ENCODE measurements around the gene MOB2.
"Not testable (repeated sequence)": the region's sequence is repeated elsewhere in the genome, so short reads cannot be mapped to it uniquely, and the experiment has no call there.

The MOB2 gene

DNA sequence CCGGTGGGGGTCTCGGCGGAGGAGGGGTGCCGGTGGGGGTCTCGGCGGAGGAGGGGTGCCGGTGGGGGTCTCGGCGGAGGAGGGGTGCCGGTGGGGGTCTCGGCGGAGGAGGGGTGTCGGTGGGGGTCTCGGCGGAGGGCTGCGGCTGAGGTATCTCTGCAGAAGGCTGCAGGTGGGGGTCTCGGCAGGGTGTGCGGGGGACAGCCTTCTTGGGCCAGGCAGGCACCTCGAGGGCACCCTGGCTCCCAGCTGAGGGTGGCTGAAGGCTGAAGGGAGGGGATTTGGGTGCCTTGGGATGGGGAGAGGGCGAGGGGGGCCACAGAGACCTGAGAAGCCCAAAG, 51.1 kb downstream of the MOB2 start:
- H3K79me1 ChIP-seq (ENCODE audit: low read length); H2BK12ac ChIP-seq (ENCODE audit: low read length); H3K9me3 ChIP-seq (ENCODE audit: insufficient read depth, low read depth, low read length); H4K8ac ChIP-seq (ENCODE audit: low read depth, low read length); H3K4ac ChIP-seq (ENCODE audit: low read depth, low read length); H3K36me3 ChIP-seq (ENCODE audit: control insufficient read depth in 1 of 2, insufficient read depth in 2 of 2, low read length in 2 of 2); H3K4me3 ChIP-seq (ENCODE audit: low read depth, low read length); H3K27me3 ChIP-seq (ENCODE audit: insufficient read depth, low read length); H2BK5ac ChIP-seq (ENCODE audit: low read depth, low read length, poor library complexity); H4K91ac ChIP-seq (ENCODE audit: low read depth, low read length); H3K9ac ChIP-seq (ENCODE audit: low read length); H3K23ac ChIP-seq (ENCODE audit: low read length); H3K4me2 ChIP-seq (ENCODE audit: low read length); H4K12ac ChIP-seq (ENCODE audit: low read depth, low read length); H3K18ac ChIP-seq (ENCODE audit: low read length); H3K4me1 ChIP-seq (ENCODE audit: control insufficient read depth in 1 of 2, insufficient read depth in 2 of 2, low read length in 2 of 2); H3K27ac ChIP-seq (ENCODE audit: low read depth, low read length); H2AK5ac ChIP-seq (ENCODE audit: low read length); DNase-seq; H2AFZ ChIP-seq (ENCODE audit: insufficient read depth, low read length, poor library complexity); H3K14ac ChIP-seq (ENCODE audit: low read length); H3K79me2 ChIP-seq (ENCODE audit: control insufficient read depth, insufficient read depth, low read length, poor library complexity); H2BK120ac ChIP-seq (ENCODE audit: insufficient read depth, low read length, poor library complexity): not testable (repeated sequence)
- no CpG with 5 or more reads among the region's 20 CpGs for WGBS (ENCODE audit: extremely low coverage, insufficient coverage, insufficient read length)

DNA sequence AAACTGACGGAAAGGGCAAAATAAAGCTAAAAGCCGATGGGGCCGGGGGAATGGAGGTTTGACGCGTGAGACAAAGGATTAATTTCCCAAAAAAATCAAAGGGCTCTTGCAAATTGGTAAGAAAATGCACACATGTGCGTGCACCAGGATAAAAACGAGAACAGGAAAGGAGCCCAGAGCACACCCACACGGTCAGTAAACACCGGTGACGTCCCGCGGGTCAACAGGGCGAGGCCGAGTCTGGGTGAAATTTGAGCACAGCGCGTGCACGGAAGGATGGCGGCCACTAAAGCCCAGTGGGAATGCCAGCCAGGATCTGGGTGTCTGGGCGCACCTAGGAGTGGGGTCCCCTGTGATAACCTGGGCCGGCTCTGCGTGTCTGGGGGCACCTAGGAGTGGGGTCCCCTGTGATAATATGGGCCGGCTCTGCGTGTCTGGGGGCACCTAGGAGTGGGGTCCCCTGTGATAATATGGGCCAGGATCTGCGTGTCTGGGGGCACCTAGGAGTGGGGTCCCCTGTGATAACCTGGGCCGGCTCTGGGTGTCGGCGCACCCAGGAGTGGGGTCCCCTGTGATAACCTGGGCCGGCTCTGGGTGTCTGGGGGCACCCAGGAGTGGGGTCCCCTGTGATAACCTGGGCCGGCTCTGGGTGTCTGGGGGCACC, 52.5 kb downstream of the MOB2 start:
- peaks cover 0 to 3% of the 10 kb centered on the region in 2 experiments for H3K4me1 ChIP-seq (ENCODE audit: control insufficient read depth in 1 of 2, insufficient read depth in 2 of 2, low read length in 2 of 2)
- H2AFZ ChIP-seq (ENCODE audit: insufficient read depth, low read length, poor library complexity) = no peak overlapping the region
- no peaks in the 10 kb centered on the region for H3K27me3 ChIP-seq (ENCODE audit: insufficient read depth, low read length)
- no peaks in the 10 kb centered on the region for H3K79me1 ChIP-seq (ENCODE audit: low read length)
- H2BK5ac ChIP-seq (ENCODE audit: low read depth, low read length, poor library complexity) = no peak overlapping the region
- H3K27ac ChIP-seq (ENCODE audit: low read depth, low read length) = no peak overlapping the region
- H2BK12ac ChIP-seq (ENCODE audit: low read length) = no peak overlapping the region
- WGBS (ENCODE audit: extremely low coverage, insufficient coverage, insufficient read length) = no CpG with 5 or more reads among the region's 29 CpGs
- no peak overlapping the region for H3K18ac ChIP-seq (ENCODE audit: low read length)
- no peak overlapping the region for H4K12ac ChIP-seq (ENCODE audit: low read depth, low read length)
- no peak overlapping the region for H4K91ac ChIP-seq (ENCODE audit: low read depth, low read length)
- H3K14ac ChIP-seq (ENCODE audit: low read length) = no peak overlapping the region
- no peak overlapping the region for H2BK120ac ChIP-seq (ENCODE audit: insufficient read depth, low read length, poor library complexity)
- no peak for DNase-seq
- no peak overlapping the region for H2AK5ac ChIP-seq (ENCODE audit: low read length)
- no peak overlapping the region for H3K4me2 ChIP-seq (ENCODE audit: low read length)
- no peaks in the 10 kb centered on the region for H3K36me3 ChIP-seq (ENCODE audit: control insufficient read depth in 1 of 2, insufficient read depth in 2 of 2, low read length in 2 of 2)
- no peak overlapping the region for H3K4ac ChIP-seq (ENCODE audit: low read depth, low read length)
- no peak overlapping the region for H3K23ac ChIP-seq (ENCODE audit: low read length)
- no peaks in the 10 kb centered on the region for H3K79me2 ChIP-seq (ENCODE audit: control insufficient read depth, insufficient read depth, low read length, poor library complexity)
- no peak overlapping the region for H3K4me3 ChIP-seq (ENCODE audit: low read depth, low read length)
- no peak overlapping the region for H4K8ac ChIP-seq (ENCODE audit: low read depth, low read length)
- H3K9ac ChIP-seq (ENCODE audit: low read length) = no peak overlapping the region
- peaks cover 2% of the 10 kb centered on the region for H3K9me3 ChIP-seq (ENCODE audit: insufficient read depth, low read depth, low read length)

DNA sequence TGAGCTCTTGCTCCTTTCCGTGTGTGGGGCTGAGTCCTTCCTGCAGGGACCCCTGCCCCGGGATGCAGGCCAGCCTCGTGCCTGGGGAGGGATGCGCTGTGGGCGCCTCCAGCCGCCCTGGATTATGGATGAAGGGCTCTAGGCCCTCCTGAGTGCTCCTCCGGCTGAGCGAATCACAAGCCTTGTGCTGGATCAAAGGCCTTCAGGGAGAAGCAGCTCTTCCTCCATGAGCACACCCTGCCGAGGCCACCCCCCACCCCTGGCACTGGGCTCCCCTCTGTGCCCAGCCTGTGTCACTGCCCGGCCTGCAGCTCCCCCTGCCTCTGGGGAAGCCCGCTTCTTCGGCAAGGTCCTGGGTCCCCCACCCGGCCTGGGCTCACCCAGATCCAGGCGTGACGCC, 53.0 kb downstream of the MOB2 start:
- H3K9ac ChIP-seq (ENCODE audit: low read length) = no peak overlapping the region
- H3K79me1 ChIP-seq (ENCODE audit: low read length) = no peaks in the 10 kb centered on the region
- H4K8ac ChIP-seq (ENCODE audit: low read depth, low read length) = no peak overlapping the region
- no peak overlapping the region for H3K23ac ChIP-seq (ENCODE audit: low read length)
- H3K27me3 ChIP-seq (ENCODE audit: insufficient read depth, low read length) = no peaks in the 10 kb centered on the region
- H3K79me2 ChIP-seq (ENCODE audit: control insufficient read depth, insufficient read depth, low read length, poor library complexity) = no peaks in the 10 kb centered on the region
- H2BK12ac ChIP-seq (ENCODE audit: low read length) = no peak overlapping the region
- H4K91ac ChIP-seq (ENCODE audit: low read depth, low read length) = no peak overlapping the region
- no peak overlapping the region for H2BK120ac ChIP-seq (ENCODE audit: insufficient read depth, low read length, poor library complexity)
- no peak overlapping the region for H3K27ac ChIP-seq (ENCODE audit: low read depth, low read length)
- no peak overlapping the region for H2BK5ac ChIP-seq (ENCODE audit: low read depth, low read length, poor library complexity)
- H3K4ac ChIP-seq (ENCODE audit: low read depth, low read length) = no peak overlapping the region
- H3K4me3 ChIP-seq (ENCODE audit: low read depth, low read length) = no peak overlapping the region
- H3K9me3 ChIP-seq (ENCODE audit: insufficient read depth, low read depth, low read length) = peaks cover 8% of the 10 kb centered on the region
- H2AK5ac ChIP-seq (ENCODE audit: low read length) = no peak overlapping the region
- no peak overlapping the region for H3K14ac ChIP-seq (ENCODE audit: low read length)
- DNase-seq = no peak
- no CpG with 5 or more reads among the region's 15 CpGs for WGBS (ENCODE audit: extremely low coverage, insufficient coverage, insufficient read length)
- no peak overlapping the region for H3K18ac ChIP-seq (ENCODE audit: low read length)
- no peaks in the 10 kb centered on the region for H3K36me3 ChIP-seq (ENCODE audit: control insufficient read depth in 1 of 2, insufficient read depth in 2 of 2, low read length in 2 of 2)
- H3K4me2 ChIP-seq (ENCODE audit: low read length) = no peak overlapping the region
- peaks cover 0 to 3% of the 10 kb centered on the region in 2 experiments for H3K4me1 ChIP-seq (ENCODE audit: control insufficient read depth in 1 of 2, insufficient read depth in 2 of 2, low read length in 2 of 2)
- no peak overlapping the region for H4K12ac ChIP-seq (ENCODE audit: low read depth, low read length)
- H2AFZ ChIP-seq (ENCODE audit: insufficient read depth, low read length, poor library complexity) = no peak overlapping the region

DNA sequence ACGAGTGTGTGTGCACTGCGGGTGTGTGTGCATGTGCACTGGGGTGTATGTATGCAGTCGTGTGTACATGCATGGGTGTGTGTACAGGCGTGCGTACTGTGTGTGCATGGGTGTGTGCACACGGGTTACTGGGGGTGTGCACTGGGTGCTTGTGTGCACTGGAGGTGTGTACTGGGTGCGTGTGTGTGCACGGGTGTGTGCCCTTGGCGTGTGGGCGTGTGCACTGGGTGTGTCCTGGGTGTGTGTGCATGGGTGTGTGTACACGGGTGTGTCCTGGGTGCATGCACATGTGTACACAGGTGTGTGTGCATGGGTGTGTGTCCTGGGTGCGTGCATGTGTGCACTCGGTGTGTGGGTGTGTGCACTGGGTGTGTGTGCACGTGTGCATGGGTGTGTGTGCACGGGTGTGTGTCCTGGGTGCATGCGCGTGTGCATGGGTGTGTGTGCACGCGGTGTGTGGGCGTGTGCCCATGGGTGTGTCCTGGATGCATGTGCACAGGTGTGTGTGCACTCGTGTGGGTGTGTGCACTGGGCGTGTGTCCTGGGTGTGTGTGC, 57.7 kb downstream of the MOB2 start:
- no peak overlapping the region for H2BK5ac ChIP-seq (ENCODE audit: low read depth, low read length, poor library complexity)
- no peak overlapping the region for H4K91ac ChIP-seq (ENCODE audit: low read depth, low read length)
- no peak for DNase-seq
- WGBS (ENCODE audit: extremely low coverage, insufficient coverage, insufficient read length) = no CpG with 5 or more reads among the region's 22 CpGs
- no peak overlapping the region for H2AK5ac ChIP-seq (ENCODE audit: low read length)
- no peak overlapping the region for H3K27ac ChIP-seq (ENCODE audit: low read depth, low read length)
- no peaks in the 10 kb centered on the region for H3K79me2 ChIP-seq (ENCODE audit: control insufficient read depth, insufficient read depth, low read length, poor library complexity)
- H2AFZ ChIP-seq (ENCODE audit: insufficient read depth, low read length, poor library complexity) = no peak overlapping the region
- H3K18ac ChIP-seq (ENCODE audit: low read length) = no peak overlapping the region
- peak overlapping the region; percentile 4 for H3K4me3 ChIP-seq (ENCODE audit: low read depth, low read length)
- H4K8ac ChIP-seq (ENCODE audit: low read depth, low read length) = no peak overlapping the region
- H2BK12ac ChIP-seq (ENCODE audit: low read length) = no peak overlapping the region
- no peak overlapping the region for H3K4ac ChIP-seq (ENCODE audit: low read depth, low read length)
- no peaks in the 10 kb centered on the region for H3K79me1 ChIP-seq (ENCODE audit: low read length)
- no peak overlapping the region for H4K12ac ChIP-seq (ENCODE audit: low read depth, low read length)
- peaks cover 8% of the 10 kb centered on the region for H3K9me3 ChIP-seq (ENCODE audit: insufficient read depth, low read depth, low read length)
- no peaks in the 10 kb centered on the region for H3K4me1 ChIP-seq (ENCODE audit: control insufficient read depth in 1 of 2, insufficient read depth in 2 of 2, low read length in 2 of 2)
- no peaks in the 10 kb centered on the region for H3K36me3 ChIP-seq (ENCODE audit: control insufficient read depth in 1 of 2, insufficient read depth in 2 of 2, low read length in 2 of 2)
- H3K14ac ChIP-seq (ENCODE audit: low read length) = no peak overlapping the region
- H3K23ac ChIP-seq (ENCODE audit: low read length) = no peak overlapping the region
- no peak overlapping the region for H3K4me2 ChIP-seq (ENCODE audit: low read length)
- no peak overlapping the region for H3K9ac ChIP-seq (ENCODE audit: low read length)
- no peaks in the 10 kb centered on the region for H3K27me3 ChIP-seq (ENCODE audit: insufficient read depth, low read length)
- no peak overlapping the region for H2BK120ac ChIP-seq (ENCODE audit: insufficient read depth, low read length, poor library complexity)
